ENCODE data around the gene PRPF38B. TPM values are rescaled to one million over a fixed set of nuclear protein-coding genes. Genes with fewer than 3 reads are reported as not detected.
"Not testable (repeated sequence)": the region's sequence is repeated elsewhere in the genome, so short reads cannot be mapped to it uniquely, and the experiment has no call there.

The PRPF38B gene
- polyA plus RNA-seq, 4 donors, result 22.7 to 68.5 (median 26.6) TPM

- H3K27ac ChIP-seq (ENCODE audit: low read depth in 1 of 3, low read length in 2 of 3), result no peak overlapping the region
- H3K4me3 ChIP-seq (ENCODE audit: low read depth in 1 of 3, low read length in 3 of 3), result no peak overlapping the region
- H3K36me3 ChIP-seq (ENCODE audit: control insufficient read depth in 3 of 3, insufficient read depth in 2 of 3, low read depth in 1 of 3, low read length in 3 of 3), result no peaks in the 10 kb centered on the region
- DNase-seq (no peak), FAIRE-seq (no peak)
- H3K4me1 ChIP-seq (ENCODE audit: control insufficient read depth in 3 of 3, insufficient read depth in 2 of 3, low read depth in 1 of 3, low read length in 2 of 3), result no peaks in the 10 kb centered on the region
- no peaks in the 10 kb centered on the region for H3K27me3 ChIP-seq (ENCODE audit: control insufficient read depth in 3 of 3, insufficient read depth in 3 of 3, low read length in 3 of 3)
- H3K9me3 ChIP-seq (ENCODE audit: control insufficient read depth in 2 of 2, insufficient read depth in 1 of 2, low read depth in 1 of 2, low read length in 1 of 2), result no peaks in the 10 kb centered on the region
These were observed 23.3 kb upstream of the PRPF38B start for GRCh38 chr1:108668777-108669176.

GRCh38 chr1:108669679-108670078 is 22.4 kb upstream of the PRPF38B start:
- no peak for FAIRE-seq

GRCh38 chr1:108670131-108670773 is 21.9 kb upstream of the PRPF38B start:
- Histone ChIP-seq H3K4me3 (ENCODE audit: low read depth in 1 of 3, low read length in 3 of 3) (no peak overlapping the region), H3K27me3 (ENCODE audit: control insufficient read depth in 3 of 3, insufficient read depth in 3 of 3, low read length in 3 of 3) (no peaks in the 10 kb centered on the region), H3K36me3 (ENCODE audit: control insufficient read depth in 3 of 3, insufficient read depth in 2 of 3, low read depth in 1 of 3, low read length in 3 of 3) (no peaks in the 10 kb centered on the region), H3K27ac (ENCODE audit: low read depth in 1 of 3, low read length in 2 of 3) (no peak overlapping the region), H3K4me1 (ENCODE audit: control insufficient read depth in 3 of 3, insufficient read depth in 2 of 3, low read depth in 1 of 3, low read length in 2 of 3) (no peaks in the 10 kb centered on the region), H3K9me3 (ENCODE audit: control insufficient read depth in 2 of 2, insufficient read depth in 1 of 2, low read depth in 1 of 2, low read length in 1 of 2) (no peaks in the 10 kb centered on the region)
- FAIRE-seq (no peak), DNase-seq (no peak)
- 92 to 93% (median 93%) methylated on average over 5 of the region's 5 CpGs for WGBS, 3 donors

More at GRCh38 chr1:108669679-108670078, 22.4 kb upstream of the PRPF38B start:
- Histone ChIP-seq H3K4me1 (ENCODE audit: control insufficient read depth in 3 of 3, insufficient read depth in 2 of 3, low read depth in 1 of 3, low read length in 2 of 3) (no peaks in the 10 kb centered on the region), H3K9me3 (ENCODE audit: control insufficient read depth in 2 of 2, insufficient read depth in 1 of 2, low read depth in 1 of 2, low read length in 1 of 2) (no peaks in the 10 kb centered on the region), H3K4me3 (ENCODE audit: low read depth in 1 of 3, low read length in 3 of 3) (no peak overlapping the region), H3K27me3 (ENCODE audit: control insufficient read depth in 3 of 3, insufficient read depth in 3 of 3, low read length in 3 of 3) (no peaks in the 10 kb centered on the region), H3K36me3 (ENCODE audit: control insufficient read depth in 3 of 3, insufficient read depth in 2 of 3, low read depth in 1 of 3, low read length in 3 of 3) (no peaks in the 10 kb centered on the region), H3K27ac (ENCODE audit: low read depth in 1 of 3, low read length in 2 of 3) (no peak overlapping the region)
- DNase-seq, result no peak
- 76 to 77% (median 77%) methylated on average over 7 of the region's 7 CpGs for WGBS, 3 donors

- no peaks in the 10 kb centered on the region for H3K36me3 ChIP-seq (ENCODE audit: control insufficient read depth in 3 of 3, insufficient read depth in 2 of 3, low read depth in 1 of 3, low read length in 3 of 3)
- H3K27ac ChIP-seq (ENCODE audit: low read depth in 1 of 3, low read length in 2 of 3), result no peak overlapping the region
- no peaks in the 10 kb centered on the region for H3K27me3 ChIP-seq (ENCODE audit: control insufficient read depth in 3 of 3, insufficient read depth in 3 of 3, low read length in 3 of 3)
- DNase-seq (no peak), FAIRE-seq (no peak)
- no peak overlapping the region for H3K4me3 ChIP-seq (ENCODE audit: low read depth in 1 of 3, low read length in 3 of 3)
- H3K4me1 ChIP-seq (ENCODE audit: control insufficient read depth in 3 of 3, insufficient read depth in 2 of 3, low read depth in 1 of 3, low read length in 2 of 3), result no peaks in the 10 kb centered on the region
- no peaks in the 10 kb centered on the region for H3K9me3 ChIP-seq (ENCODE audit: control insufficient read depth in 2 of 2, insufficient read depth in 1 of 2, low read depth in 1 of 2, low read length in 1 of 2)
- 96 to 100% (median 97%) methylated on average over 2 of the region's 2 CpGs for WGBS, 3 donors
These were observed 21.0 kb upstream of the PRPF38B start for GRCh38 chr1:108671143-108671542.

DNA sequence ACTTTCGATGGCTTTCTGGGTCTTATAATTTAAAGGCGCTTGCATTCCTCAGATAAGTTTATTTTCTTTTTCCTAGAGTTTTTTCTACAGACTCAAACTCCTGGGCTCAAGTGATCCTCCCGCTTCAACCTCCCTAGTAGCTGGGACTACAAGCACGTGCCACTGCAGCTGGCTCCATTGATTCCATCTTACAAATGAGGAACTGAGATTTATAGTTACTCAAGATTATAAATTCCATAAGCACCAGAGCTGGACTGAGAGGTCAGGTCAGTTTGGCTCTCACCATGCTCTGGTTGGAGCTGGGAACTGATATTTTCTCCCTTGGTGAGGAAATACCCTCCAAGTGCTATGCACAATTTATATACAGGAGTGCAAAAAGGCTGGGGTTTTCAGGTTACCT is 13.4 kb upstream of the PRPF38B start:
- 68 to 78% (median 76%) methylated on average over 4 of the region's 4 CpGs for WGBS, 3 donors
- H3K9me3 ChIP-seq (ENCODE audit: control insufficient read depth in 2 of 2, insufficient read depth in 1 of 2, low read depth in 1 of 2, low read length in 1 of 2), result no peaks in the 10 kb centered on the region
- no peak for FAIRE-seq

GRCh38 chr1:108679586-108680213 is 12.4 kb upstream of the PRPF38B start:
- Histone ChIP-seq H3K9me3 (ENCODE audit: control insufficient read depth in 2 of 2, insufficient read depth in 1 of 2, low read depth in 1 of 2, low read length in 1 of 2) (no peaks in the 10 kb centered on the region), H3K36me3 (ENCODE audit: control insufficient read depth in 3 of 3, insufficient read depth in 2 of 3, low read depth in 1 of 3, low read length in 3 of 3) (no peaks in the 10 kb centered on the region), H3K4me1 (ENCODE audit: control insufficient read depth in 3 of 3, insufficient read depth in 2 of 3, low read depth in 1 of 3, low read length in 2 of 3) (no peaks in the 10 kb centered on the region), H3K27me3 (ENCODE audit: control insufficient read depth in 3 of 3, insufficient read depth in 3 of 3, low read length in 3 of 3) (no peaks in the 10 kb centered on the region), H3K27ac (ENCODE audit: low read depth in 1 of 3, low read length in 2 of 3) (no peak overlapping the region), H3K4me3 (ENCODE audit: low read depth in 1 of 3, low read length in 3 of 3) (no peak overlapping the region)
- 68 to 84% (median 75%) methylated on average over 10 of the region's 10 CpGs for WGBS, 3 donors
- DNase-seq (no peak), FAIRE-seq (no peak)

More for the DNA sequence above, 13.4 kb upstream of the PRPF38B start:
- no peak for DNase-seq
- Histone ChIP-seq H3K27ac (ENCODE audit: low read depth in 1 of 3, low read length in 2 of 3) (no peak overlapping the region), H3K27me3 (ENCODE audit: control insufficient read depth in 3 of 3, insufficient read depth in 3 of 3, low read length in 3 of 3) (no peaks in the 10 kb centered on the region), H3K4me3 (ENCODE audit: low read depth in 1 of 3, low read length in 3 of 3) (no peak overlapping the region), H3K4me1 (ENCODE audit: control insufficient read depth in 3 of 3, insufficient read depth in 2 of 3, low read depth in 1 of 3, low read length in 2 of 3) (no peaks in the 10 kb centered on the region), H3K36me3 (ENCODE audit: control insufficient read depth in 3 of 3, insufficient read depth in 2 of 3, low read depth in 1 of 3, low read length in 3 of 3) (no peaks in the 10 kb centered on the region)

DNA sequence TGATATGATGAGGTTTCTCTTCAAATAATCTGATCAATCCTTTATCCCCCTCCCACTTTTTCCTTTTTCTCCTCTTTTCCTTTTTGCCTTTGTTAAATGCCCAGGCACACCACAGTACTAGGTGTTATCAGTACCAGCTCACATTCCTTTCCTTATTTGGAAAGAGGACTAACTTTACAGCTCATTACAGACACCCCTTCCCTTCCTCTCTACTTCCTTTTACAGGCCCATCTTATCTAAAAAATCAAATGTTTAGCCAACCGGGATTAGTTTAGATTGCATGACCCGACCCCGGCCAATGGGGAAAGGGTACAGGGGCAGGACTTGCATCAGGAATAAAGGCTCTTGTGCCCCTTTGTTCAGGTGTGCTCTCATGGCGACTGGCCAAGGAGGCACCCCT is 10.4 kb upstream of the PRPF38B start:
- not testable (repeated sequence) for FAIRE-seq; H3K27ac ChIP-seq (ENCODE audit: low read depth in 1 of 3, low read length in 2 of 3); H3K9me3 ChIP-seq (ENCODE audit: control insufficient read depth in 2 of 2, insufficient read depth in 1 of 2, low read depth in 1 of 2, low read length in 1 of 2); H3K4me1 ChIP-seq (ENCODE audit: control insufficient read depth in 3 of 3, insufficient read depth in 2 of 3, low read depth in 1 of 3, low read length in 2 of 3); H3K36me3 ChIP-seq (ENCODE audit: control insufficient read depth in 3 of 3, insufficient read depth in 2 of 3, low read depth in 1 of 3, low read length in 3 of 3); H3K27me3 ChIP-seq (ENCODE audit: control insufficient read depth in 3 of 3, insufficient read depth in 3 of 3, low read length in 3 of 3); H3K4me3 ChIP-seq (ENCODE audit: low read depth in 1 of 3, low read length in 3 of 3); DNase-seq
- 32 to 63% (median 52%) methylated on average over 4 of the region's 4 CpGs for WGBS, 3 donors

GRCh38 chr1:108685529-108685928 is 6.6 kb upstream of the PRPF38B start:
- no peak overlapping the region for H3K4me3 ChIP-seq (ENCODE audit: low read depth in 1 of 3, low read length in 3 of 3)
- H3K36me3 ChIP-seq (ENCODE audit: control insufficient read depth in 3 of 3, insufficient read depth in 2 of 3, low read depth in 1 of 3, low read length in 3 of 3), result no peaks in the 10 kb centered on the region
- no peak overlapping the region for H3K27ac ChIP-seq (ENCODE audit: low read depth in 1 of 3, low read length in 2 of 3)
- H3K4me1 ChIP-seq (ENCODE audit: control insufficient read depth in 3 of 3, insufficient read depth in 2 of 3, low read depth in 1 of 3, low read length in 2 of 3), result no peaks in the 10 kb centered on the region
- peaks cover 0 to 2% (median 0%) of the 10 kb centered on the region in 3 donors for H3K27me3 ChIP-seq (ENCODE audit: control insufficient read depth in 3 of 3, insufficient read depth in 3 of 3, low read length in 3 of 3)
- H3K9me3 ChIP-seq (ENCODE audit: control insufficient read depth in 2 of 2, insufficient read depth in 1 of 2, low read depth in 1 of 2, low read length in 1 of 2), result no peaks in the 10 kb centered on the region
- 75 to 89% (median 87%) methylated on average over 1 of the region's 1 CpG for WGBS, 3 donors
- no peak for DNase-seq
- no peak for FAIRE-seq
